ENCODE results near the gene MOV10.

Gene MOV10

GRCh38 chr1:112743174-112744008 lies 68.9 kb downstream of the MOV10 start:
- DNase-seq: no peak

GRCh38 chr1:112744009-112744578 lies 69.6 kb downstream of the MOV10 start:
- DNase-seq: no peak

- DNase-seq: no peak
Measured at GRCh38 chr1:112748396-112748795, 73.9 kb downstream of the MOV10 start.
